ENCODE measurements around the gene TMEM213.
A peak's percentile ranks its signal among the peaks of the same experiment; 100 is the strongest.

TMEM213 gene

DNA sequence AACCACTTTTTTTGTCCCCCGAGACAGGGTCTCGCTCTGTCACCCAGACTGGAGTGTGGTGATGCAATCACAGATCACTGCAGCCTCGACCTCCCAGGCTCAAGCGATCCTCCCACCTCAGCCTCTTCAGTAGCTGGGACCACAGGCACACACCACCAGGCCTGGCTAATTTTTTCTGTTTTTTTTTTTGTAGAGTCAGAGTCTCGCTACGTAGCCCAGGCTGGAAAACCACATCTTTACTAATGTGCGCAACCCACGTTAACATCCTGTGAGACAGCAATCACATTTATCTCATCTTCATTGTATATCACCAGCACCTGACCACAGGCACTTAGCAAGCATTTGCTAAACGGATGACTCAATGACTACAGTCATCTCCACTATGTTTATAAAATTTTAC lies 78.0 kb downstream of the TMEM213 start:
- DNase-seq (ENCODE audit: low read depth) = peak; percentile 57

DNA sequence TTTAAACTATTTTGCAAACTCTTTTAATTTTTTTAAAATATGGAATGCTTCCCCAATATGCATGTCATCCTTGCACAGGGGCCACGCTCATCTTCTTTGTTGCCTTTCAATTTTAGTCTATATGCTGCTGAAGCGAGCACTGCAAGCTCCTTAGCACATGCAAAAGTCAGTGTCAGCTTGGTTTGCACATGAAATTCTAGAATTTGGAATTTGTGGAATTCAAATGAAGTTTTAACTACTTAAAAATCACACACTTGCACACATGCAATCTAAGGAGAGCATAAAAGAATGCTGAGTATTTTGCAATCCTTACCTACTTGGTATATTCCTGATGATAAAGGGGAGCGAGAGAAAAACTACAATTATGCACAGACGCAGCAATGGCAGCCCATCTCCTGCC lies 78.5 kb downstream of the TMEM213 start:
- no peak for DNase-seq (ENCODE audit: low read depth)

GRCh38 chr7:138878051-138878450 lies 80.3 kb downstream of the TMEM213 start:
- DNase-seq (ENCODE audit: low read depth) = no peak

- DNase-seq (ENCODE audit: low read depth) = no peak
Measured at GRCh38 chr7:138878856-138879255, 81.1 kb downstream of the TMEM213 start.

- DNase-seq (ENCODE audit: low read depth) = no peak
Measured at GRCh38 chr7:138879356-138879755, 81.6 kb downstream of the TMEM213 start.

GRCh38 chr7:138880881-138881578 lies 83.2 kb downstream of the TMEM213 start:
- DNase-seq (ENCODE audit: low read depth) = no peak

- DNase-seq (ENCODE audit: low read depth) = no peak
Measured at GRCh38 chr7:138881579-138882188, 83.9 kb downstream of the TMEM213 start.

GRCh38 chr7:138882249-138882648 lies 84.5 kb downstream of the TMEM213 start:
- no peak for DNase-seq (ENCODE audit: low read depth)

DNA sequence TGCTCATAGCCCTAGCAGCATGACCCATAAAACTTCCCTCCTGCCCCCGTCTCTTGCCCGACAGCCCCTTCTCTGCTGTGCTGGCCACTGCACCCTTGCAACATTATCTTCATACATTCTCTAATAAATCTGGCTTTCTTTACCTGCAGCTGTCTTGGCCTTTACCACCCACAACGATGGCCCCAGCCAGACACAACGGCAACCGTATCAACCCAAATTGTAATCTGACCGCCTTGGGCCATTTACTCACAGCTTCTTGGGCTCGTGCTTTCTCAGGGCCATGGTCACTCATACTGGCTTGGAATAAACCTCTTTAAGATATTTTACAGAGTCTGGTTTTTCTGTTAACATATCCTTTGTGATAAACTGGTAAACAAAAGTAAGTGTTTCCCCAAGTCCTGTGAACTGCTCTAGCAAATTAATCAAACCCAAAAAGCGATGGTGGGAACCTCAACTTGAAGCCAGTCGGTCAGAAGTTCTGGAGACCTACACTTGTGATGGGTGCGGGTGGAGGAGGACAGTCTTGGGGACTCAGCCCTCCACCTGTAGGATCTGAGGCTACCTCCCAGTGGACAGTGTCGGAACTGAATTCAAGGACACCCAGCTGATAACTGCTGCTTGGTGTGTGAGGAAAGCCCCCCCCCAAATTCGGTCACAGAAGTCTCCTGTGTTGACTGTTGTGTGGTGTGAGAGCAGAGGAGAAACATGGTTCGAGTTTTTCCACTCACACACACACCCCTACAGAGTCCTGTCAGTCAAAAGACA lies 87.8 kb downstream of the TMEM213 start:
- DNase-seq (ENCODE audit: low read depth) = no peak

GRCh38 chr7:138886501-138886917 lies 88.7 kb downstream of the TMEM213 start:
- DNase-seq (ENCODE audit: low read depth) = no peak

- DNase-seq (ENCODE audit: low read depth) = no peak
Measured at GRCh38 chr7:138887085-138887710, 89.4 kb downstream of the TMEM213 start.

Data from T-helper 22 cell (primary cell).